HL-60 (cell line): ENCODE data around the gene TTC4.

ENCODE experiments used
- CTCF ChIP-seq: IDR thresholded peaks from one replicate; pipeline ENCODE4 v1.5.1; 2011; ENCODE audit warnings: low read length, control low read depth, inconsistent platforms; ENCODE audit not compliant: insufficient read depth
- POLR2AphosphoS5 ChIP-seq: IDR thresholded peaks from 2 replicates; pipeline ENCODE4 v1.6.1; 2012; ENCODE audit warnings: low read depth
- REST ChIP-seq: IDR thresholded peaks from 2 replicates; pipeline ENCODE4 v1.6.1; 2012; ENCODE audit warnings: low read depth; ENCODE audit not compliant: insufficient replicate concordance
- SPI1 ChIP-seq: IDR thresholded peaks from 2 replicates; pipeline ENCODE4 v1.6.1; 2012; ENCODE audit warnings: low read depth, mild to moderate bottlenecking, borderline replicate concordance

DNA sequence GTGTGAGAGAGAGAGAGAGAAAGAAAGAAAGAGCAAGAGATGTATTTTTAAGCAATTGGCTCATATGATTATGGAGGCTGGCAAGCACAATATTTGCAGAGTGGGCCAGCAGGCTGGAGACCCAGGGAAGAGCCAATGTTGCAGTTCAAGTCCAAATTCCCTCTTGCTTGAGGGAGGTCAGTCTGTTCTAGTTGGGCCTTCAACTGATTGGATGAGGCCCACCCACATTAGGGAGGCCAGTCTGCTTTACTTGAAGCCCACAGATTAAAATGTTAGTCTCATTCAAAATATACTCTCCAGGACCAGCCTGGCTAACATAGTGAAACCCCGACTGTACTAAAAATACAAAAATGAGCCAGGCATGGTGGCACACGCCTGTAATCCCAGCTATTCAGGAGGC, 57.3 kb downstream of the TTC4 start:
- TF ChIP-seq CTCF (no peak), REST (no peak), POLR2AphosphoS5 (no peak), SPI1 (no peak)
